Liver (tissue), 9 donors: ENCODE data around the gene FOXO1. TPM values are rescaled to one million over a fixed set of nuclear protein-coding genes. Genes with fewer than 3 reads are reported as not detected.

Experiments used
- DNase-seq: peaks from one replicate; pipeline ENCODE4 v3.0.0-alpha.2; 2017; ENCODE audit warnings: low spot score
- H3K27ac ChIP-seq, 2 donors: one replicate each; pipeline ENCODE4 v1.7.0; 2013; ENCODE audit warnings: inconsistent platforms in 2 of 2, low read length in 2 of 2, control low read depth in 1 of 2, low read depth in 1 of 2, mild to moderate bottlenecking in 1 of 2
- H3K27me3 ChIP-seq, 4 donors: one replicate each; pipeline versions ENCODE4 v1.6.1 to v1.7.0; 2013; ENCODE audit warnings: low read length in 3 of 4, inconsistent platforms in 1 of 4, mild to moderate bottlenecking in 1 of 4, moderate library complexity in 1 of 4; ENCODE audit not compliant: control insufficient read depth in 4 of 4, insufficient read depth in 4 of 4
- H3K36me3 ChIP-seq, 4 donors: one replicate each; pipeline versions ENCODE4 v1.6.1 to v1.7.0; 2013; ENCODE audit warnings: low read length in 3 of 4, mild to moderate bottlenecking in 3 of 4, low read depth in 1 of 4, moderate library complexity in 1 of 4; ENCODE audit not compliant: control insufficient read depth in 4 of 4, insufficient read depth in 3 of 4
- H3K4me1 ChIP-seq, 4 donors: one replicate each; pipeline versions ENCODE4 v1.6.1 to v1.7.0; 2013; ENCODE audit warnings: low read length in 3 of 4, mild to moderate bottlenecking in 3 of 4, moderate library complexity in 1 of 4; ENCODE audit not compliant: control insufficient read depth in 4 of 4, insufficient read depth in 4 of 4
- H3K4me3 ChIP-seq, 3 donors: one replicate each; pipeline versions ENCODE4 v1.6.1 to v1.7.0; 2013; ENCODE audit warnings: low read length in 3 of 3, control low read depth in 1 of 3, low read depth in 1 of 3, mild to moderate bottlenecking in 1 of 3
- H3K9ac ChIP-seq, 2 donors: one replicate each; pipeline ENCODE4 v1.7.0; 2013; ENCODE audit warnings: low read length in 2 of 2, mild to moderate bottlenecking in 2 of 2, moderate library complexity in 2 of 2, control low read depth in 1 of 2, low read depth in 1 of 2
- H3K9me3 ChIP-seq, 4 donors: one replicate each; pipeline versions ENCODE4 v1.6.1 to v1.7.0; 2013; ENCODE audit warnings: low read length in 3 of 4; ENCODE audit not compliant: control insufficient read depth in 4 of 4
- EGR1 ChIP-seq, 2 donors: IDR thresholded peaks; 2 replicates each; pipeline ENCODE4 v1.6.1; 2016 to 2018; ENCODE audit warnings: antibody characterized with exemption in 2 of 2, low read depth in 2 of 2
- FOXA2 ChIP-seq: IDR thresholded peaks from 2 replicates; pipeline ENCODE4 v1.6.1; 2016; ENCODE audit warnings: antibody characterized with exemption
- GABPA ChIP-seq, 2 donors: IDR thresholded peaks in 1 of 2; conservative IDR thresholded peaks in 1 of 2; 2 replicates each; pipeline ENCODE4 v1.6.1; 2016; ENCODE audit warnings: antibody characterized with exemption in 2 of 2, mild to moderate bottlenecking in 1 of 2, moderate library complexity in 1 of 2
- HNF4A ChIP-seq, 2 donors: conservative IDR thresholded peaks; 2 replicates each; pipeline ENCODE4 v1.6.1; 2016; ENCODE audit warnings: antibody characterized with exemption in 2 of 2, mild to moderate bottlenecking in 2 of 2
- HNF4G ChIP-seq: IDR thresholded peaks from 2 replicates; pipeline ENCODE4 v1.6.1; 2016; ENCODE audit warnings: antibody characterized with exemption
- JUND ChIP-seq, 2 donors: IDR thresholded peaks; 2 replicates each; pipeline ENCODE4 v1.6.1; 2016; ENCODE audit warnings: antibody characterized with exemption in 2 of 2
- NR2F2 ChIP-seq: IDR thresholded peaks from 2 replicates; pipeline ENCODE4 v1.6.1; 2016; ENCODE audit warnings: antibody characterized with exemption
- RAD21 ChIP-seq, 2 donors: IDR thresholded peaks; 2 replicates each; pipeline ENCODE4 v1.6.1; 2016; ENCODE audit warnings: antibody characterized with exemption in 2 of 2, mild to moderate bottlenecking in 2 of 2
- RXRA ChIP-seq, 2 donors: IDR thresholded peaks; 2 replicates each; pipeline ENCODE4 v1.6.1; 2017 to 2018; ENCODE audit warnings: antibody characterized with exemption in 2 of 2, mild to moderate bottlenecking in 1 of 2
- TAF1 ChIP-seq: conservative IDR thresholded peaks from 2 replicates; pipeline ENCODE4 v1.6.1; 2016; ENCODE audit warnings: antibody characterized with exemption, mild to moderate bottlenecking
- YY1 ChIP-seq: IDR thresholded peaks from 2 replicates; pipeline ENCODE4 v1.6.1; 2016; ENCODE audit warnings: antibody characterized with exemption, mild to moderate bottlenecking
- WGBS: extraction: QIAGEN DNeasy Blood & Tissue Kit; methylation state at CpG from one replicate; pipeline ENCODE4 v1.1.7; 2013; 5-methylcytosine and 5-hydroxymethylcytosine counted together
- polyA plus RNA-seq, 2 donors: library from polyadenylated mRNA; stranded (reverse) in 1 of 2; unstranded in 1 of 2; fragments of 200-250 nt in 1 of 2; fragments of >200 nt in 1 of 2; fragmentation: Nextera tagmentation in 1 of 2; extraction: Ambion mirVana in 1 of 2; gene quantifications; one replicate each; pipeline versions ENCODE4 v1.2.1 to v1.2.3, GENCODE V29; 2013 to 2015
- total RNA-seq, 2 donors: library from RNA; depleted of rRNA; stranded (reverse); fragments of >200 nt; gene quantifications; one replicate each; pipeline ENCODE4 v1.2.3, GENCODE V29; 2014
- TF ChIP-seq, protein P1 (sequence below): IDR thresholded peaks from 2 replicates; pipeline ENCODE4 v1.6.1; 2016; ENCODE audit warnings: antibody characterized with exemption
- TF ChIP-seq, protein P2 (sequence below): fragments of 150-350 bp; IDR thresholded peaks from 2 replicates; pipeline ENCODE4 v1.5.1; 2017; ENCODE audit warnings: improper control_type of control experiment, low read depth, low read length; ENCODE audit not compliant: missing input control
- TF ChIP-seq, protein P3 (sequence below): IDR thresholded peaks from 2 replicates; pipeline ENCODE4 v1.6.1; 2016; ENCODE audit warnings: antibody characterized with exemption
- TF ChIP-seq, protein P4 (sequence below): IDR thresholded peaks from 2 replicates; pipeline ENCODE4 v1.6.1; 2016; ENCODE audit warnings: antibody characterized with exemption, mild to moderate bottlenecking
- TF ChIP-seq, protein P5 (sequence below): IDR thresholded peaks from 2 replicates; pipeline ENCODE4 v1.6.1; 2016; ENCODE audit warnings: antibody characterized with exemption
- donor health status: healthy.
- donor health status: healthy.
- donor health status: healthy.
- donor health status: healthy.
- donor health status: healthy.

Gene FOXO1
- total and polyA plus RNA-seq, 4 donors: 5.4 to 23.6 (median 8.6) TPM

DNA sequence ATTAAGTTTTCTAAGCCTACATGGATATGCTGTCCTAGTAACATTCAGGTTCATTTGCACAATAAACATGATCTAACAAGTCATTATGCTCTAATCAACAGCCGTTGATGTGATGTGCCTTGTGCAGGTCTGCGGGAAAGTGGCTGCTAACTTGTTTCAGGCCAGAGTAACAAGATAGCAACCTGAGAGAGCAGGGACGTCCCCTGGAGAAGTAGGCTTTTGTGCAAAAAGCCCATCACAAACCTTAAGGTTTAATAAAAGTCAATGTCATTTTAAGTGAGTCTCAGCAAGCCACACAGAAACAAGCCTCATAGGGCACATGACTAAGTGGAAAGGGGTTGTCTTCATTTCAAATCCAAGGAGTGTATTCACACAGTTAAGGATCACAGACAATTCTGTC, 17.6 kb downstream of the FOXO1 start:
- H3K36me3 ChIP-seq: no peaks in the 10 kb centered on the region
- H3K9ac ChIP-seq: no peak overlapping the region
- H3K27ac ChIP-seq: no peak overlapping the region
- DNase-seq: no peak
- WGBS: 57% methylated on average over 3 of the region's 3 CpGs
- H3K4me1 ChIP-seq: peaks cover 9 to 47% (median 29%) of the 10 kb centered on the region in 4 donors
- TF ChIP-seq, protein P1, sequence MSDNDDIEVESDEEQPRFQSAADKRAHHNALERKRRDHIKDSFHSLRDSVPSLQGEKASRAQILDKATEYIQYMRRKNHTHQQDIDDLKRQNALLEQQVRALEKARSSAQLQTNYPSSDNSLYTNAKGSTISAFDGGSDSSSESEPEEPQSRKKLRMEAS: no peak
- no peak for TF ChIP-seq RAD21 (IDR thresholded peaks at IDR 0.05)
- TF ChIP-seq HNF4G: no peak
- TF ChIP-seq FOXA2: no peak
- TF ChIP-seq NR2F2: no peak
- TF ChIP-seq RXRA (IDR thresholded peaks at IDR 0.05): no peak
- TF ChIP-seq, protein P2, sequence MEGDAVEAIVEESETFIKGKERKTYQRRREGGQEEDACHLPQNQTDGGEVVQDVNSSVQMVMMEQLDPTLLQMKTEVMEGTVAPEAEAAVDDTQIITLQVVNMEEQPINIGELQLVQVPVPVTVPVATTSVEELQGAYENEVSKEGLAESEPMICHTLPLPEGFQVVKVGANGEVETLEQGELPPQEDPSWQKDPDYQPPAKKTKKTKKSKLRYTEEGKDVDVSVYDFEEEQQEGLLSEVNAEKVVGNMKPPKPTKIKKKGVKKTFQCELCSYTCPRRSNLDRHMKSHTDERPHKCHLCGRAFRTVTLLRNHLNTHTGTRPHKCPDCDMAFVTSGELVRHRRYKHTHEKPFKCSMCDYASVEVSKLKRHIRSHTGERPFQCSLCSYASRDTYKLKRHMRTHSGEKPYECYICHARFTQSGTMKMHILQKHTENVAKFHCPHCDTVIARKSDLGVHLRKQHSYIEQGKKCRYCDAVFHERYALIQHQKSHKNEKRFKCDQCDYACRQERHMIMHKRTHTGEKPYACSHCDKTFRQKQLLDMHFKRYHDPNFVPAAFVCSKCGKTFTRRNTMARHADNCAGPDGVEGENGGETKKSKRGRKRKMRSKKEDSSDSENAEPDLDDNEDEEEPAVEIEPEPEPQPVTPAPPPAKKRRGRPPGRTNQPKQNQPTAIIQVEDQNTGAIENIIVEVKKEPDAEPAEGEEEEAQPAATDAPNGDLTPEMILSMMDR: no peak
- TF ChIP-seq YY1: no peak
- TF ChIP-seq, protein P3, sequence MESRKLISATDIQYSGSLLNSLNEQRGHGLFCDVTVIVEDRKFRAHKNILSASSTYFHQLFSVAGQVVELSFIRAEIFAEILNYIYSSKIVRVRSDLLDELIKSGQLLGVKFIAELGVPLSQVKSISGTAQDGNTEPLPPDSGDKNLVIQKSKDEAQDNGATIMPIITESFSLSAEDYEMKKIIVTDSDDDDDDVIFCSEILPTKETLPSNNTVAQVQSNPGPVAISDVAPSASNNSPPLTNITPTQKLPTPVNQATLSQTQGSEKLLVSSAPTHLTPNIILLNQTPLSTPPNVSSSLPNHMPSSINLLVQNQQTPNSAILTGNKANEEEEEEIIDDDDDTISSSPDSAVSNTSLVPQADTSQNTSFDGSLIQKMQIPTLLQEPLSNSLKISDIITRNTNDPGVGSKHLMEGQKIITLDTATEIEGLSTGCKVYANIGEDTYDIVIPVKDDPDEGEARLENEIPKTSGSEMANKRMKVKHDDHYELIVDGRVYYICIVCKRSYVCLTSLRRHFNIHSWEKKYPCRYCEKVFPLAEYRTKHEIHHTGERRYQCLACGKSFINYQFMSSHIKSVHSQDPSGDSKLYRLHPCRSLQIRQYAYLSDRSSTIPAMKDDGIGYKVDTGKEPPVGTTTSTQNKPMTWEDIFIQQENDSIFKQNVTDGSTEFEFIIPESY: no peak
- TF ChIP-seq EGR1 (IDR thresholded peaks at IDR 0.05; ENCODE audit: low read depth in 2 of 2): no peak
- TF ChIP-seq JUND (IDR thresholded peaks at IDR 0.05): no peak
- TF ChIP-seq, protein P4, sequence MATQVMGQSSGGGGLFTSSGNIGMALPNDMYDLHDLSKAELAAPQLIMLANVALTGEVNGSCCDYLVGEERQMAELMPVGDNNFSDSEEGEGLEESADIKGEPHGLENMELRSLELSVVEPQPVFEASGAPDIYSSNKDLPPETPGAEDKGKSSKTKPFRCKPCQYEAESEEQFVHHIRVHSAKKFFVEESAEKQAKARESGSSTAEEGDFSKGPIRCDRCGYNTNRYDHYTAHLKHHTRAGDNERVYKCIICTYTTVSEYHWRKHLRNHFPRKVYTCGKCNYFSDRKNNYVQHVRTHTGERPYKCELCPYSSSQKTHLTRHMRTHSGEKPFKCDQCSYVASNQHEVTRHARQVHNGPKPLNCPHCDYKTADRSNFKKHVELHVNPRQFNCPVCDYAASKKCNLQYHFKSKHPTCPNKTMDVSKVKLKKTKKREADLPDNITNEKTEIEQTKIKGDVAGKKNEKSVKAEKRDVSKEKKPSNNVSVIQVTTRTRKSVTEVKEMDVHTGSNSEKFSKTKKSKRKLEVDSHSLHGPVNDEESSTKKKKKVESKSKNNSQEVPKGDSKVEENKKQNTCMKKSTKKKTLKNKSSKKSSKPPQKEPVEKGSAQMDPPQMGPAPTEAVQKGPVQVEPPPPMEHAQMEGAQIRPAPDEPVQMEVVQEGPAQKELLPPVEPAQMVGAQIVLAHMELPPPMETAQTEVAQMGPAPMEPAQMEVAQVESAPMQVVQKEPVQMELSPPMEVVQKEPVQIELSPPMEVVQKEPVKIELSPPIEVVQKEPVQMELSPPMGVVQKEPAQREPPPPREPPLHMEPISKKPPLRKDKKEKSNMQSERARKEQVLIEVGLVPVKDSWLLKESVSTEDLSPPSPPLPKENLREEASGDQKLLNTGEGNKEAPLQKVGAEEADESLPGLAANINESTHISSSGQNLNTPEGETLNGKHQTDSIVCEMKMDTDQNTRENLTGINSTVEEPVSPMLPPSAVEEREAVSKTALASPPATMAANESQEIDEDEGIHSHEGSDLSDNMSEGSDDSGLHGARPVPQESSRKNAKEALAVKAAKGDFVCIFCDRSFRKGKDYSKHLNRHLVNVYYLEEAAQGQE: no peak
- H3K27me3 ChIP-seq: no peaks in the 10 kb centered on the region
- H3K9me3 ChIP-seq: no peaks in the 10 kb centered on the region
- H3K4me3 ChIP-seq: no peak overlapping the region

DNA sequence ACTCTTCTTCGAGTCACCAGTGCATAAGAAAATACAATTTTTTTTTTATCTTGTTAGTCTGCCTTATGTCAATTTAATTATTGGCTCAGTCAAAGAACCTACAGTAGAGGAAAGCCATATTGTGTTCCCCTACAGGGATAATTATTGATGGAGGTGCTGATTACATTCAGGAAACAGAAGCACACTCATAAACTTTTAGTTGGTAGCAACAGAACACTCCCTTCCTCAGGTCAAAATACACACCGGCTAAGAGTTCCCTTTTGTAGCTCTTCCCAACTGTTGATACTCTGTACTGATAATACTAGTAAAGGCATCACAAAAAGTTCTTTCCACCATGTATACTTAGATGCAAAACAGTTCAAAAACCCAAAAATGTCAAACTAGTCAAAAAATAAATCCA, 18.4 kb downstream of the FOXO1 start:
- no peak overlapping the region for H3K4me3 ChIP-seq
- H3K9ac ChIP-seq: no peak overlapping the region
- 58% methylated on average over 2 of the region's 2 CpGs for WGBS
- no peaks in the 10 kb centered on the region for H3K9me3 ChIP-seq
- H3K36me3 ChIP-seq: no peaks in the 10 kb centered on the region
- H3K4me1 ChIP-seq: peaks cover 7 to 40% (median 22%) of the 10 kb centered on the region in 4 donors
- DNase-seq: no peak
- no peak overlapping the region for H3K27ac ChIP-seq
- H3K27me3 ChIP-seq: no peaks in the 10 kb centered on the region
- TF ChIP-seq, protein P5, sequence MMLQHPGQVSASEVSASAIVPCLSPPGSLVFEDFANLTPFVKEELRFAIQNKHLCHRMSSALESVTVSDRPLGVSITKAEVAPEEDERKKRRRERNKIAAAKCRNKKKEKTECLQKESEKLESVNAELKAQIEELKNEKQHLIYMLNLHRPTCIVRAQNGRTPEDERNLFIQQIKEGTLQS: no peak
- TF ChIP-seq HNF4G: no peak
- TF ChIP-seq, protein P2: no peak
- no peak for TF ChIP-seq TAF1
- no peak for TF ChIP-seq HNF4A (conservative IDR thresholded peaks at IDR 0.05)
- no peak for TF ChIP-seq RXRA (IDR thresholded peaks at IDR 0.05)
- TF ChIP-seq JUND (IDR thresholded peaks at IDR 0.05): no peak
- TF ChIP-seq GABPA (IDR thresholded peaks at IDR 0.05 in 1 of 2, conservative IDR thresholded peaks at IDR 0.05 in 1 of 2): no peak
- TF ChIP-seq, protein P1: no peak
- TF ChIP-seq, protein P4: no peak
- TF ChIP-seq RAD21 (IDR thresholded peaks at IDR 0.05): no peak
